Fibroblast of the aortic adventitia (primary cell): Measurements from ENCODE around the gene DHPS. TPM values are rescaled to one million over a fixed set of nuclear protein-coding genes. Genes with fewer than 3 reads are reported as not detected.
"Not testable (repeated sequence)": the region's sequence is repeated elsewhere in the genome, so short reads cannot be mapped to it uniquely, and the experiment has no call there.

ENCODE experiments used
- DNase-seq: peaks from one replicate; pipeline ENCODE4 v3.0.0-alpha.2; 2010; ENCODE audit warnings: low read depth
- H3K4me3 ChIP-seq: 2 replicates; pipeline ENCODE4 v1.5.1; 2011; ENCODE audit warnings: low read depth, mild to moderate bottlenecking, control low read depth, low read length, moderate library complexity
- total RNA-seq: library from RNA; depleted of rRNA; stranded (reverse); fragments of >200 nt; gene quantifications from 2 replicates; pipeline ENCODE4 v1.2.3, GENCODE V29; 2012; ENCODE audit warnings: low replicate concordance
- TF ChIP-seq, protein P1 (sequence below): IDR thresholded peaks from 2 replicates; pipeline ENCODE4 v1.5.1; 2011; ENCODE audit warnings: mild to moderate bottlenecking, low read length, control low read depth, inconsistent platforms; ENCODE audit not compliant: insufficient read depth

Gene DHPS
- total RNA-seq, 1 donor, result 46.2 TPM

DNA sequence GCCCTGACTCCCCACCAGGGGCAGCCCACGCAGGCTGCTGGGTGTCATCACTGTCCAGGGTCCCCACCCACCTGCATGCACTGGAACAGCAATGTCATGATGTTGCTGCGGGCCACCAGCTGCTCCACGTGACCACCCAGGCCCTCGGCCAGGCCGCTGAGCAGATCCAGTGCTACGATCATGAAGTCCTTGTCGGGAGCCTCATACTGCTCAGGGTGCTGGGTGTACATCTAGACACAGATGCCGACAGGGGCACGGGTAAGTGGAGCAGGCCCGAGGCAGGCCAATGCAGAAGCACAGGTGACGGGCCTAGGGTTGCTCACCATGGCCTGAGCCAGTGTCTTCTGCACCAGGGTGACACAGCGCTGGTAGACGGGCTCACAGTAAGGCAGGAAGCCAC is 23.5 kb upstream of the DHPS start:
- TF ChIP-seq, protein P1, sequence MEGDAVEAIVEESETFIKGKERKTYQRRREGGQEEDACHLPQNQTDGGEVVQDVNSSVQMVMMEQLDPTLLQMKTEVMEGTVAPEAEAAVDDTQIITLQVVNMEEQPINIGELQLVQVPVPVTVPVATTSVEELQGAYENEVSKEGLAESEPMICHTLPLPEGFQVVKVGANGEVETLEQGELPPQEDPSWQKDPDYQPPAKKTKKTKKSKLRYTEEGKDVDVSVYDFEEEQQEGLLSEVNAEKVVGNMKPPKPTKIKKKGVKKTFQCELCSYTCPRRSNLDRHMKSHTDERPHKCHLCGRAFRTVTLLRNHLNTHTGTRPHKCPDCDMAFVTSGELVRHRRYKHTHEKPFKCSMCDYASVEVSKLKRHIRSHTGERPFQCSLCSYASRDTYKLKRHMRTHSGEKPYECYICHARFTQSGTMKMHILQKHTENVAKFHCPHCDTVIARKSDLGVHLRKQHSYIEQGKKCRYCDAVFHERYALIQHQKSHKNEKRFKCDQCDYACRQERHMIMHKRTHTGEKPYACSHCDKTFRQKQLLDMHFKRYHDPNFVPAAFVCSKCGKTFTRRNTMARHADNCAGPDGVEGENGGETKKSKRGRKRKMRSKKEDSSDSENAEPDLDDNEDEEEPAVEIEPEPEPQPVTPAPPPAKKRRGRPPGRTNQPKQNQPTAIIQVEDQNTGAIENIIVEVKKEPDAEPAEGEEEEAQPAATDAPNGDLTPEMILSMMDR, result no peak
- DNase-seq, result no peak
- no peak overlapping the region for H3K4me3 ChIP-seq

DNA sequence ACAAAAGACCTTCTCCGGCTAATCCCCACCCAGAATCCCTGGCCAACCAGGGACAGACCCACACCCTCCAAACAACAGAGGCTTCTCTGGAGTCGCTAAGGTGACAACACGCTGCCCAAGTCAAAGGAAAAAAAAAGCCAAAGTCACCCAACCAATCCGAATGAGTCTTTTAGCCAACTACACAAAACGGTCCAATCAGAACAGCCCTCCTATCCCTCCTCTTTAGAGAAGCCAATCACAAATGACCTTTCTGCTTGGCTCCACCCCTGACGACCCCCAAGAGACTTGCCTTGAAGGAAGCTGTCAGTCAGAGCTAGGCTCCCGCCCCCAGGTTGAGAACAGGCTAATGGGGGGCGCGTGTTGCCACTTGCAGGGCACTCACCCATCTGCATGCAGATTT is 21.4 kb upstream of the DHPS start:
- TF ChIP-seq, protein P1, result no peak
- DNase-seq, result peak; percentile 46
- H3K4me3 ChIP-seq, result no peak overlapping the region

DNA sequence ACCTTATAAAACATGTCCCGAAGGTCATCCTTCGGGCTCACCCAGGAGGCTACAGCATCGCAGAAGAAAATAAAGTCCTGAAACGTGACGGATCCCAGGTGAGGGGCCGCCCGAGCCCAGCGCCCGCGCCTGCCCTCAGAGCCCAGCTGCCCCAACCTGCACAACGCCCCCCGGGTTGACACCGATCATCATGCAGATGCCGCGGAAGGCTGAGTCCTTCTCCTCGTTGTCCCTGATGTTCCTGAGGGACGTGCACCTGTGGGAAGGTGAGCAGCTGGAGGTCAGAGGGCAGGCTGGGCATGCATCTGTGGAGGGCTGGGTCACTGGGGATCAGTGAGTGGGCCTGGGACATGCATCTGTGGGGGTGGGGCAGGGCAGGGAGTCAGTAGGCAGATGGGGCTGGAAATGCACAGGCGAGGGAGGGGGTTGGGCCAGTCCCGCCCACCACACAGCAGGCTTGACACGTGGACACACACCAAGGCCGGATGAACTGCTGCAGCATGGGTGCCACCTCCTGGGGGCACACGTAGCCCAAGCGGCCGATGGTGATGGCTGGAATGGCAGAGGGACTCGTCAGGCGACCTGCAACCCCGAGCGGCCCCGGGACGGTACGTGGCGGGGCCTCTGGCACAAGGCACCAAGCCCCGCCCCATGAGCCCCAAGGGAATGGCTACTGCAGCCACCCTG is 20.1 kb upstream of the DHPS start:
- H3K4me3 ChIP-seq, result no peak overlapping the region
- TF ChIP-seq, protein P1, result no peak
- DNase-seq, result no peak

DNA sequence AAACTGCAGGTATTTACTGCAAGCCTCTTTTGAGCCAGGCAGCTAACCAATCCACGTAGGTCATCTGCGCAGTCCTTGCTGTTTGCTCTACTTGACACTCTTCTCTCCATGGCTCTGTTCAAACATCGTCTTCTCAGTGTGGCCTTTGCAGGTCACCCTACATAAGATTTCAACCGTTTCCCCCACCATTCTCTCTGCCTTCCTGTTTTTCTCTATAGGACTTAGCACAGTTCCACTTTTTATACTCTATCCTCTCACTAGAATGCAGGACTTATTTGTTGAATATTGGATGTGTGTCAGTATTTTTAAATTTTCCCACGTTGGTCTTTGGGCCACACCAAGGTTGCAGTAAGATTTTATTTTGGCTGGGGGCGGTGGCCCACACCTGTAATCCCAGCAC is 16.5 kb upstream of the DHPS start:
- no peak overlapping the region for H3K4me3 ChIP-seq
- no peak for DNase-seq
- TF ChIP-seq, protein P1, result no peak

DNA sequence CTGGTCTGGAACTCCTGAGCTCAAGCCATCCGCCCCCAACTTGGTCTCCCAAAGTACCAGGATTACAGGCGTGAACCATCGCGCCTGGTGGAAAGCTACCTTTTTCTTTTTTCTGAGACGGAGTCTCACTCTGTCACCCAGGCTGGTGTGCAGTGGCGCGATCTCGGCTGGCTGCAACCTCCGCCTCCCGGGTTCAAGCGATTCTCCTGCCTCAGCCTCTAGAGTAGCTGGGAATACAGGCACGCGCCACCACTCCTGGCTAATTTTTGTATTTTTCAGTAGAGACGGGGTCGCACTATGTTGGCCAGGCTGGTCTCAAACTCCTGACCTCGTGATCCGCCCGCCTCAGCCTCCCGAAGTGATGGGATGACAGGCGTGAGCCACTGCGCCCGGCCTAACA is 15.7 kb upstream of the DHPS start:
- DNase-seq, H3K4me3 ChIP-seq: not testable (repeated sequence)

DNA sequence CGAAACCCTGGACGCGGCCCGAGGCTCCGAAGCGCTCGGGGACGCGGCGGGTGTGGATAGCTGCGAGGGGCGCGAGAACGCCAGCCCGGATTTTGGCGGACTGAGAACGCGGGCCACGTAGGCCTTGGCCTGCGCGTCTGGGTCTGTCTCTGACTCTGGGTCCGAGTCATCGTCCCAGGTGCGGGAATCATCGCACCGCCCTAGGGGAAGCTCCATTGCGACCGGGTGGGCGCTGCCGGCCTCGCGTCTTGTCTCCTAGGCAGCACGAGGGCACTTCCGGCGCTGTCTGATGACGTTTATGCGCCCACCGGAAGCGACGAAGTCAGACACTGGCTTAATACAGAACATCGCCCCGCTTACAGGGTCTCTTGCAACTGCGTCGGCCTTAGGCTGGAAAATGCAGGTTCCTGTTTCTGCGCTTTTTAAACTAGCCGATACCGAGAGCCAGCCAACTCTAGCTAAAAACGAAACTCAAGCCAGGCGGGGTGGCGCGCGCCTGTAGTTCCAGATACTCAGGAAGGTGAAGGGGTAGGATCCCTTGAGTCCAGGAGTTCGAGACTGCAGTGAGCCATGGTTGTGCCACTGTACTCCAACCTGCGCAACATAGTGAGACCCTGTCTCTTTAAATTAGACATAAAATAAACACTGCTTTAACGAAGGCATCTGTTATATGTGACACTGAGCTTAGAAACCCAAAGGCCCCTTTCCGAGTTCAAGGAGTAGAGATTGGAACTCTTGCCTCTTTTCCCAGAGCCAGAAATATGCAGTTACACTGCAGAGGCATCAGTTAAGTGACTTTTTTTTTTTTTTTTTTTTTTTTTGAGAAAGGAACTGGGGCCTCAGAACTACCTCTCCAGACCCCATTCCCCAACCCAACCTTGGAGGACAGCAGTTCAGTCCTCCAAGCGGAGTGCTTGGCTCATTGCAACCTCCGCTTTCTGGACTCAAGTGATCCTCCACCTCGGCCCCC is 15.0 kb upstream of the DHPS start, which contains the start of gene FBXW9:
TSS of gene FBXW9 (minus strand) at position 266 of the 970 bp plus-strand sequence. CDS start at position 216, 50 bp downstream.
- DNase-seq, result peak; percentile 97
- peak within 1 kb of the TSS; percentile 91 for H3K4me3 ChIP-seq
- TF ChIP-seq, protein P1, result no peak

DNA sequence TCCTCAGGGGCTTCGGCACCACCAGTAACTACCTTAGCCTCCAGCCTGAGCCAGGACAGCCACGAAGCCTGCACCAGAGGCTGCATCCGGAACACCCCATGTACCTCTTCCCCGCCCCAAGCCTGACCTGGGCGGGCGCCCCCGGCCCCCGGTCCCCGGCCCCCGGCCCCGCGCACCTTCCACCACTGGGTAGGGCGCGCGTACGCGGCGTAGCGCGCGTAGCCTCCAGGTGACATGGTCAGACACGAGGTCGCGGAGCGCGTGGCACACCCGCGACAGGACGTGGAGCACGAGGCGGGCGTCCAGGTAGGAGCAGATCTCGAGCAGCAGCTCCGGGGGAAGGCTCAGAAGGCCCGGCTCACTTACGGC is 14.3 kb upstream of the DHPS start:
- peak overlapping the region; percentile 91 for H3K4me3 ChIP-seq
- TF ChIP-seq, protein P1, result no peak
- no peak for DNase-seq
